HPDE6-E6E7 (cell line): ENCODE results near the gene CNN1.
A peak's percentile ranks its signal among the peaks of the same experiment; 100 is the strongest.

Experiments used
- DNase-seq: peaks from one replicate; pipeline ENCODE4 v3.0.0; 2011; ENCODE audit warnings: missing footprints; ENCODE audit errors: extremely low spot score

Gene CNN1

DNA sequence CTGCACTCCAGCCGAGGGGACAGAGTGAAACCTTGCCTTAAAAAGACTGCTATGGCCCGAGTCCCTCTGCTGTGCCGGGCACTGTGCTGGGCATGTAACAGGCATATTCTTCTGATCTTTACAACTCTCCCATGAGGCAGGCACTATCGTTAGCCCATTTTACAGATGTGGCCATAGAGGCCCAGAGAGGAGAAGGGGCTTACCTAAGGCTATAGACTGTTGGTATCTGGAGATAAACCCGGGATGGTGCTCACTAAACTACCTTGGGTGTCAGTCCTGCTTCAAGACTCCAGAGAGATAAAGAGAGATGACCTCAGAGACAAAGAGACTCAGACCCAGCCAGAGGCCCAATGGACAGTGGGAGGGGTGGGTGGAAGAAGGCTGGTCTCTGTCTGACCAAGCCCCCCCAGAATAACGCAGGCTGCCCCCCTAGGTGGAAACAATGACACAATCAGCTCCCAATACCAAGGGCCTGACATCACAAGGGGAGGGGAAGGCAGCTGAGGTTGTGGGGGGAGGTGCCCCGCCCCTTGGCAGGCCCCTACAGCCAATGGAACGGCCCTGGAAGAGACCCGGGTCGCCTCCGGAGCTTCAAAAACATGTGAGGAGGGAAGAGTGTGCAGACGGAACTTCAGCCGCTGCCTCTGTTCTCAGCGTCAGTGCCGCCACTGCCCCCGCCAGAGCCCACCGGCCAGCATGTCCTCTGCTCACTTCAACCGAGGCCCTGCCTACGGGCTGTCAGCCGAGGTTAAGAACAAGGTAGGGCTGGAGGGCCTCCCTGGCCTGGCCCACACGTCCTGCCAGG is at the start of gene CNN1:
CNN1 (plus strand) TSS at position 620 of the 805 bp plus-strand sequence; CDS start at position 697, 77 bp downstream.
- no peak for DNase-seq

- no peak for DNase-seq
Observed at GRCh38 chr19:11489378-11489777, 49.3 kb upstream of the CNN1 start.

DNA sequence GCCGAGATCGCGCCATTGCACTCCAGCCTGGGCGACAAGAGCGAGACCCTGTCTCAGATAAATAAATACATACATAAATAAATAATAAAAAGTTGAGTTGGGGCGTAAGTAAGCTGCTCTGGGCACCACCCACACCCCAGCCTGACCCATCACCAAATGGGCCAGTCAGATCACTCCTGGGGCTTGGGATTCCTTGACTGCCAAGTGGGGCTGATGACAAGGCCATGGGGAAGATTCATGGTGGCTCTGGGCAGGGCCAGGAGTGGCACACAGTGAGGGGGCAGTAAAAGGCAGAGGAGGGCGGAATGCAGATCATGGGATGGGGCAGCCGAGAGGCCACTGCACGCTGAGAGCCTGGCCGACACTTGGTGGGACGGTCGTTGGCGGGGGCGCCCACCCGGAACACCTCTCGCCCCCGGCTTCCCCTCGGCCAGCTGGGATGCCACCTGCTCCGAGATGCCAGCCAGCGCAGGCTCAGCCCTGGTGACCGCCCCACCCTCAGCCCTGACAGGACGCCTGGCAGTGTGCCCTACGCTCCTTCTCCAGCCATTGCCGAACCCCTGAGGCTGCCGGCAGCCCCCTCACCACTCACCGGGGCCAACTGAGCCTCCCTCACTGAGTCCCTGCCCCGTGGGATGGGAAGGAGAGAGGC is 43.9 kb upstream of the CNN1 start:
- DNase-seq = no peak

- DNase-seq = no peak
Observed at GRCh38 chr19:11495481-11495880, 43.2 kb upstream of the CNN1 start.

DNA sequence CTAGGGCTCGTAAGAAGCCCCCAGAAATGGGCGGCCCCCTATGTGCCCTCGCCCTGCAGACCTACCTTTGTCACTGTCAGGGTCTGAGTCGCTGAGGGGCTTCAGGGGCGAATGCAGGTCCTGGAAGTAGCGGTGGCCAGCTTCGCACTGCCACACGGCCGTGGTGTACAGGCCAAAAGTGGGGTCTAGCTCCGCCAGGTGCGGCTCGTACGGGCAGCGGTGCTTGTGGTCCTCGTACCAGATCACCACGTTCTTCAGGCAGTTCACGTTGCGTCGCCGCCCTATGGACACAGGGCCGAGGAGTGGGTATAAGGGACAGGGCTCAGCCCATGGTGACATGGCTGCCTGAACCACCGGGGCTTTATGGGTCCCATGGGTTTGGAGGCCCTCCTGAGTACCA is 42.8 kb upstream of the CNN1 start:
- DNase-seq = no peak

- DNase-seq = no peak
Observed at GRCh38 chr19:11496391-11497163, 42.1 kb upstream of the CNN1 start.

DNA sequence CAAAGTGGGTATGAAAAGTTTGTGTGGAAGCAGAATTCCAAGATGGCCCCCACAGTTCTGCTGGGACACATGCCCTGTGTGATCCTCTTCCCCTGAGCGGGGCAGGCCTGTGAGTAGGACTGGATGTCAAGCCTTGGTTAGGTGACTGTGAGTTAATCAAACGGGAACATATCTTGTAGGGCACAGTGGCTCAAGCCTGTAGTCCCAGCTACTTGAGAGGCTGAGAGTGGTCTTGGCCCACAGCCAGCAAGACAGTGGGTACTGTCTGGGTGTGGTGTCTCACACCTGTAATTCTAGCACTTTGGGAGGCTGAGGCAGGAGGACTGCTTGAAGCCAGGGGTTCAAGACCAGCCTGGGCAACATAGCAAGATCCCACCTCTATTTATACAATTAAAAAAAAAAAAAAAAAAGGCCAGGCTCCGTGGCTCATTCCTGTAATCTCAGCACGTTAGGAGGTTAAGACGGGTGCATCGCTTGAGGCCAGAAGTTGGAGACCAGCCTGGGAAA is 39.4 kb upstream of the CNN1 start:
- no peak for DNase-seq

- no peak for DNase-seq
Observed at GRCh38 chr19:11499890-11500420, 38.7 kb upstream of the CNN1 start.

- DNase-seq = no peak
Observed at GRCh38 chr19:11504502-11505031, 34.1 kb upstream of the CNN1 start.

DNA sequence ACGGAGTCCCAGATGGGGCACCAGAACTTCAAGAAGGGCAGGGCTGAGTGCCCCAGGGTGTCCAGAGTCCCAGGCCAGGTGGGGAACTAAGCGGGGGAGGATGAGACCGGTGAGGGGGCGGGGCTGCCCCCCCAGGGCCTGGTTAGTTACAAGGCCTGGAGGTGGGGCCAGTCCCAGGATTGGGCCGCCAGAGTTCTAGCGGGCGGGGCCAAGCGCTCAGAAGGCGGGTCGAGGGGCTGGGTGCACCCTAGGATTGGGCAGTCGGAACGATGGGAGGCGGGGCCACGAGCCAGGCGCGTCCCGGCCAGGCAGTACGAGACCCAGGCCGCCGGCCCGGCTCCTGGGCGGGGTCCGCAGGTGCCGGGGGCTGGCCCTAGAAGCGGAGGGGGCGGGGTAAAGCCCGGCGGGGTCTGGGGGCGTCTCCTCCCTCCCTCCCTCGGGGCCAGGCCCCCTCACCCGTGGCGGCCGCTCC is 33.6 kb upstream of the CNN1 start:
- DNase-seq = peak; percentile 93

DNA sequence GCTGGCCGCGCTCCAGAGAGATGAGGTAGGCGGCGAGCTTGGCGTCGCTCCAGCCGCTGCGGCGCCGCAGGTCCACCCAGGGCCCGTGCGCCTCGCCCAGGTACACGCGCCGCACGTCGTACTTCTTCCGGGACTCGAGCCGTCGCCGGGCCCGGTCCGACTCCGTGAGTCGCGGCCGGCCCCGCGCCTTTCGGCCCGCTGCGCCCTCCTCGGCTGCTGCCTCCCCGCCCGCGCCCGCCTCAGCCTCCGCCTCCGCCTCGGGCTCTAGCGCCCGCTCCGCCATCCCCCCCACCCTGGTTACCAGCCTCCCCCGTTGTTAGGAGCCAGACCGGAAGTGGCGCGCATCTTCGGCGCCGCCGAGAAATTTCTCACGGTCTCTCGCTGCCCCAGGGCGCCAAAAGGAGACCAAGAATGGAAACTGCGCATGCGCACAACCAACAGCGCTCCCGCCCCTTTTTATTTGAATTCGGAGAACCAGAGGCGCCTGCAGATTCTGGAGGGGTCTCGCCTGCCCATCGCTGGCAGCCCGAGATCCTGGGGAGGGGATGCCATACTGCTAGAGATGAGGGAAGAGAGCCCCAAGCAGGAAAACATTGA is 33.0 kb upstream of the CNN1 start, which contains the start of gene ZNF653:
ZNF653 (minus strand) TSS at position 336 of the 597 bp plus-strand sequence; CDS start at position 283, 53 bp downstream.
- DNase-seq = peak; percentile 97

- DNase-seq = no peak
Observed at GRCh38 chr19:11506101-11506555, 32.5 kb upstream of the CNN1 start.

GRCh38 chr19:11506967-11507366 is 31.7 kb upstream of the CNN1 start:
- no peak for DNase-seq

- DNase-seq = no peak
Observed at GRCh38 chr19:11507370-11508078, 31.1 kb upstream of the CNN1 start.

- no peak for DNase-seq
Observed at GRCh38 chr19:11510444-11510843, 28.2 kb upstream of the CNN1 start.

DNA sequence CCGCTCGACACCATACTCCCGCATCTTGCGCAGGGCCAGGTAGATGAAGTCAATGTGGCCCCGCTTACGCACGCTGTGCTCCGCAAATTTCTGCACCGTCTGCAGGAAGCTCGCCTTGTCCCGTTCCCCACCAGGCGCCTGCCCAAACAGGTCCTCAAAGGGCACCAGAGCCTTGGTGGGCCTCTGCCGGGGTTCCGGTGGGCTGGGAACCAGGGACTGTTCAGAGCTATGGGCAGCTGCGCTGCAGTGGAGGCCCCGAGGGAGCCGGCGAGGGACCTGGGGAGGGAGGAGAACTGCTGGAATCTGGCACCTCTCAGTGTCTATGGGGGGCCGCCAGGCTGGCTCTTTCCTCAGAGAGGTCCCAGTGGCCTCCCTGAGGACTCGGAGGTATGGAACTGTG is 24.7 kb upstream of the CNN1 start:
- no peak for DNase-seq

DNA sequence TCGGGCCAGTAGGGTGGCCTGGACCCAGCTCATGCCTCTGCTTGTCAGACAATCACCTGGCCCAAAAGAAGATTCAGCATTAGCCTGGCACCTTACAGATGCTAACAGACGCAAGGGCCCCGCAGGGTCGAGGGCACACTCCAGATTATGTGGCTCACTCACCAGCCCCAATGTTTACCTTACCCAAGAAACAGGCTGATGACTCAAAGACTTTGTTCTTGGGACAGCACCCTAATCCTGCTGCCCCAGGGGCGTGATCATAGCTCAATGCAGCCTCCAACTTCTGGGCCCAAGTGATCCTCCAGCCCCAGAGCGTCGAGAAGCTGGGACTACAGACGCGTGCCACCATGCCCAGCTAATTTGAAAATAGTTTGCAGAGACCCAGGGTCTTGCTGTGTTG is 19.5 kb upstream of the CNN1 start:
- no peak for DNase-seq

GRCh38 chr19:11528551-11529341 is 9.9 kb upstream of the CNN1 start, which contains the start of gene ECSIT:
ECSIT (minus strand) TSS chr19:11529134; CDS start chr19:11519170, 9,964 bp downstream.
- peak; percentile 95 for DNase-seq

- DNase-seq = no peak
Observed at GRCh38 chr19:11530432-11530831, 8.2 kb upstream of the CNN1 start.
